Right atrium auricular region (tissue), 2 donors: ENCODE data around the gene G6PC2. TPM values are rescaled to one million over a fixed set of nuclear protein-coding genes. Genes with fewer than 3 reads are reported as not detected.

Experiments
- DNase-seq: peaks from one replicate; pipeline ENCODE4 v3.0.0-alpha.2; 2019; ENCODE audit warnings: low spot score
- H3K27ac ChIP-seq, 2 donors: fragments of 200-600 bp; sonication (generic); 1 replicate in 1 of 2; 2 replicates in 1 of 2; pipeline ENCODE4 v1.5.1; 2016 to 2019
- H3K27me3 ChIP-seq, 2 donors: fragments of 200-600 bp; sonication (generic); one replicate each; pipeline versions ENCODE4 v1.5.1 to v1.6.0; 2017 to 2019
- H3K36me3 ChIP-seq: fragments of 200-600 bp; sonication (generic); one replicate; pipeline ENCODE4 v1.5.1; 2016
- H3K4me1 ChIP-seq, 2 donors: fragments of 200-600 bp; sonication (generic); one replicate each; pipeline versions ENCODE4 v1.5.1 to v1.6.0; 2017 to 2019
- H3K4me3 ChIP-seq, 2 donors: fragments of 200-600 bp; sonication (generic); 1 replicate in 1 of 2; 2 replicates in 1 of 2; pipeline ENCODE4 v1.5.1; 2017 to 2019; ENCODE audit warnings: mild to moderate bottlenecking in 1 of 2, moderate library complexity in 1 of 2
- H3K9me3 ChIP-seq, 2 donors: fragments of 200-600 bp; sonication (generic); one replicate each; pipeline ENCODE4 v1.5.1; 2019
- total RNA-seq, 2 donors: library from RNA; depleted of rRNA; stranded (reverse); fragments of >200 nt; gene quantifications; one replicate each; pipeline ENCODE4 v1.1.0, GENCODE V29; 2016
- TF ChIP-seq, protein P1 (sequence below), 2 donors: fragments of 200-600 bp; sonication (generic); IDR thresholded peaks; one replicate each; pipeline ENCODE4 v1.5.1; 2019; ENCODE audit warnings: antibody characterized with exemption in 2 of 2

Gene G6PC2
- total RNA-seq, 2 donors from 2014 or later = not detected

GRCh38 chr2:168955321-168955720 lies 54.2 kb downstream of the G6PC2 start:
- TF ChIP-seq, protein P1, sequence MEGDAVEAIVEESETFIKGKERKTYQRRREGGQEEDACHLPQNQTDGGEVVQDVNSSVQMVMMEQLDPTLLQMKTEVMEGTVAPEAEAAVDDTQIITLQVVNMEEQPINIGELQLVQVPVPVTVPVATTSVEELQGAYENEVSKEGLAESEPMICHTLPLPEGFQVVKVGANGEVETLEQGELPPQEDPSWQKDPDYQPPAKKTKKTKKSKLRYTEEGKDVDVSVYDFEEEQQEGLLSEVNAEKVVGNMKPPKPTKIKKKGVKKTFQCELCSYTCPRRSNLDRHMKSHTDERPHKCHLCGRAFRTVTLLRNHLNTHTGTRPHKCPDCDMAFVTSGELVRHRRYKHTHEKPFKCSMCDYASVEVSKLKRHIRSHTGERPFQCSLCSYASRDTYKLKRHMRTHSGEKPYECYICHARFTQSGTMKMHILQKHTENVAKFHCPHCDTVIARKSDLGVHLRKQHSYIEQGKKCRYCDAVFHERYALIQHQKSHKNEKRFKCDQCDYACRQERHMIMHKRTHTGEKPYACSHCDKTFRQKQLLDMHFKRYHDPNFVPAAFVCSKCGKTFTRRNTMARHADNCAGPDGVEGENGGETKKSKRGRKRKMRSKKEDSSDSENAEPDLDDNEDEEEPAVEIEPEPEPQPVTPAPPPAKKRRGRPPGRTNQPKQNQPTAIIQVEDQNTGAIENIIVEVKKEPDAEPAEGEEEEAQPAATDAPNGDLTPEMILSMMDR (IDR thresholded peaks at IDR 0.05) = no peak
- Histone ChIP-seq H3K4me1 (no peaks in the 10 kb centered on the region), H3K9me3 (peaks cover 0 to 10% of the 10 kb centered on the region in 2 donors), H3K36me3 (no peaks in the 10 kb centered on the region), H3K4me3 (no peak overlapping the region), H3K27me3 (no peaks in the 10 kb centered on the region), H3K27ac (no peak overlapping the region)
- DNase-seq = no peak

GRCh38 chr2:168956392-168956791 lies 55.3 kb downstream of the G6PC2 start:
- TF ChIP-seq, protein P1 (IDR thresholded peaks at IDR 0.05) = no peak
- peaks cover 0 to 10% of the 10 kb centered on the region in 2 donors for H3K9me3 ChIP-seq
- DNase-seq = no peak
- H3K27ac ChIP-seq = no peak overlapping the region
- H3K4me3 ChIP-seq = no peak overlapping the region
- H3K4me1 ChIP-seq = no peaks in the 10 kb centered on the region
- H3K36me3 ChIP-seq = no peaks in the 10 kb centered on the region
- no peaks in the 10 kb centered on the region for H3K27me3 ChIP-seq

Other genes with a start within 250 kb of the G6PC2 start
- gene NOSTRIN, start 98.7 kb upstream of the G6PC2 start, total RNA-seq = 10 to 100 TPM; 30.6 to 34.3 TPM
- 1 to 10 TPM in 1 of 2 donors, not detected in 1; 1.9 TPM for gene SPC25, start 10.9 kb upstream of the G6PC2 start, total RNA-seq
- gene ABCB11, start 130.0 kb downstream of the G6PC2 start, total RNA-seq = under 1 TPM; 0.12 to 0.33 TPM
- 100 to 1,000 TPM in 1 of 2 donors, 10 to 100 TPM in 1; 31.4 to 135 TPM for gene DHRS9, start 168.3 kb downstream of the G6PC2 start, total RNA-seq